NT2/D1 (cell line): ENCODE measurements around the gene ADORA1.

Source experiments
- DNase-seq: peaks from one replicate; pipeline ENCODE4 v3.0.0-alpha.2; 2011; ENCODE audit warnings: low read depth, low spot score
- H3K27me3 ChIP-seq: 2 replicates; pipeline ENCODE4 v1.6.0; 2011; ENCODE audit warnings: mild to moderate bottlenecking; ENCODE audit not compliant: insufficient read length, insufficient read depth
- H3K36me3 ChIP-seq: 2 replicates; pipeline ENCODE4 v1.6.1; 2011; ENCODE audit warnings: mild to moderate bottlenecking, low read length, mixed read lengths; ENCODE audit not compliant: insufficient read depth, insufficient read length
- H3K4me1 ChIP-seq: 2 replicates; pipeline ENCODE4 v1.5.1; 2011; ENCODE audit not compliant: insufficient read depth, insufficient read length
- H3K4me3 ChIP-seq: 2 replicates; pipeline ENCODE4 v1.5.1; 2011; ENCODE audit warnings: low read depth; ENCODE audit not compliant: insufficient read length
- H3K9ac ChIP-seq: 2 replicates; pipeline ENCODE4 v1.6.0; 2011; ENCODE audit warnings: low read depth; ENCODE audit not compliant: insufficient read length
- H3K9me3 ChIP-seq: 2 replicates; pipeline ENCODE4 v1.5.1; 2011; ENCODE audit warnings: mild to moderate bottlenecking, low read length; ENCODE audit not compliant: insufficient read depth
- SUZ12 ChIP-seq: IDR thresholded peaks from 2 replicates; pipeline ENCODE4 v1.6.1; 2011; ENCODE audit not compliant: insufficient read length, insufficient read depth; ENCODE audit errors: extremely low read depth
- YY1 ChIP-seq: IDR thresholded peaks from 2 replicates; pipeline ENCODE4 v1.6.1; 2011; ENCODE audit not compliant: insufficient read length, insufficient read depth
- ZNF274 ChIP-seq: IDR thresholded peaks from 2 replicates; pipeline ENCODE4 v1.6.1; 2011; ENCODE audit warnings: mild to moderate bottlenecking, low read depth, low read length

ADORA1 gene

DNA sequence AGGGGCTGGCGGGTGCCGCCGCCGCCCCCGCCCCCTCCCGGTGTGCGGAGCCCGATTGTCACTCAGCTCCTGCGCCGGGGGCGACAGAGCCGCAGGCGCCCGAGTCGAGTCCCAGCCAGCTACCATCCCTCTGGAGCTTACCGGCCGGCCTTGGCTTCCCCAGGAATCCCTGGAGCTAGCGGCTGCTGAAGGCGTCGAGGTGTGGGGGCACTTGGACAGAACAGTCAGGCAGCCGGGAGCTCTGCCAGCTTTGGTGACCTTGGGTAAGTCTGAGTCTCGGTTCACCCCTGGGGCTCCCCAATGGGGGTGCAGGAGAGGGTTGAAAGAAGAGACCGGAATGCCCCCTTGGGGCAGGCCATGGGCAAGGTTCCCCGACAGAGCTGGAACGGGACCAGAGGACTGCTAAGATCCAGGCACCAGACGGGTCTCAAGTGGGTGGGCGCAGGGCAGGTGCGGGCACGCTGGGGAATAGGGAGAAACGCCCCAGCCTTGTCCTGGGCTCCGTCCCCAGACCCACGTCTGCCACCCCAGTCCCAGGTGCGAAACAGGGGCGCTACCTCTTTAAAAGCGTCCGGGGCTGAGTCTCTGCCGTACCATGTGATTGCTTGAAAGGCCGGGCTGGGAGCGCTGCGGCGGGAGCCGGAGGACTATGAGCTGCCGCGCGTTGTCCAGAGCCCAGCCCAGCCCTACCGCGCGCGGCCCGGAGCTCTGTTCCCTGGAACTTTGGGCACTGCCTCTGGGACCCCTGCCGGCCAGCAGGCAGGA is at the start of gene ADORA1:
ADORA1 (plus strand) TSS at position 61 of the 765 bp plus-strand sequence. CDS start 1,116 bp downstream, outside the sequence.
- DNase-seq = peak; percentile 79
- Histone ChIP-seq H3K4me1 (peaks cover 33% of the 10 kb centered on the region), H3K36me3 (peaks cover 39% of the 10 kb centered on the region), H3K9ac (peak within 1 kb of the TSS; percentile 81), H3K4me3 (peak within 1 kb of the TSS; percentile 56), H3K9me3 (no peaks in the 10 kb centered on the region), H3K27me3 (peaks cover 23% of the 10 kb centered on the region)
- no peak for TF ChIP-seq SUZ12
- TF ChIP-seq YY1 = no peak
- no peak for TF ChIP-seq ZNF274

DNA sequence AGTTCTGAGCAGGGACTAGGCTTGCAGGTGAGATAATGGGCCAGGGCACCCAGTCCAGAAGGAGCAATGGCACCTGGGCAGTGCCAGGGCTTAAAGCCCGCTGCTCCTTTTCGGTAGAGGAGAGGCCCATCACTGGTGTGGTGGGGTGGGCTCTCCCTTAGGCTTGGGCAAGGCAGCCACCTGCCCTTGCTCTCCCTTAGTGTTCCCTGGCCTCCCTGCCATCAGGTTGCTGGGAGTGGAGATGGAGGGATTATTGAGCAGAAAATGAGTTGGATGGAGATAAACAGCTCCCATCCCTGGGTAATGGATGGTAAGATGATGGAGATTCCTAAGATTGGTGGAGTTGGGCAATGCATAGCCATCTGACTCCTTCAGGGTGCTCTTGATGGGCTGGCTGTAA is 49.6 kb upstream of the ADORA1 start:
- DNase-seq = no peak
- no peak overlapping the region for H3K4me3 ChIP-seq

DNA sequence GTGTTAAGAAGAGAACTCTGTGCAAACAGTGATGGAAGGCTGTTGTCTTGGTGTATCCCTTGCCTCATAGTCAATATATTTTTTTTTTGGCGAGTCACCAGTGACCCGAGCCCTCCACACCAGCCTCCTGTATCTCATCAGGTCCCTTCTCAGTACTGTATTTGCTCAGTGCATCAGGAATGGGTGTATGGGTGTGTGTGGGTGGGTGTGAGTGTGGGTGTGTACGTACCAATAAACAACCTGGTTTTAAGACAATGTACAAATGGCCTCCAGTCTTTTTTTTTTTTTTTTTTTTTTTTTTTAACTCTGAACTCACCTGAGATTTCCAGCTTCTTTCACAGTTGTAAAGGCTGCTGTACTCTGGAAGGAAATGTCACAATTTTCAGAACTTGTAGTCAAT is 49.0 kb upstream of the ADORA1 start:
- DNase-seq = no peak
- H3K36me3 ChIP-seq = peaks cover 9% of the 10 kb centered on the region

More for the DNA sequence above, 49.6 kb upstream of the ADORA1 start:
- Histone ChIP-seq H3K36me3 (peaks cover 14% of the 10 kb centered on the region), H3K27me3 (no peaks in the 10 kb centered on the region), H3K9me3 (no peaks in the 10 kb centered on the region), H3K4me1 (peaks cover 15% of the 10 kb centered on the region), H3K9ac (no peak overlapping the region)
- TF ChIP-seq SUZ12 (no peak), ZNF274 (no peak), YY1 (no peak)

DNA sequence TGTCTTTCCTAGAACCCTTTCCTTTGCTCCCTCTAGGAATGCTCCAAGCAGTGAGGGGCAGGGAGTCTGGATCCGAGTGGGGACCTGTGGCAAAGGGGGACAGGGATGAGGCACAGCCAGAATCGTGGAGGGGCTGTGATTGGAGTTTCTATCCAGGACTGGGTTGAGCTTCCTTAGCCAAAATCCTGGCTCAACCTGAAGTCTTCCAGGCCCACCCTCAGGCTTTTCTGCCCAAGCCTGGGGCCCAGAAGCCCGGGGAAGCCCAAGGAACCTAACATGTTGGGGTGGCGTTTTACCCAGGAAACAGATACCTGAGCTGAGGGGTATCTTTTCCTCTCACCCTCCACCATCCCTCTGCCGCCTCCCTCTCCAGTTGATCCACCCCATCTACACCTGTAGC is 47.1 kb upstream of the ADORA1 start:
- no peak for DNase-seq
- no peak overlapping the region for H3K9ac ChIP-seq
- H3K27me3 ChIP-seq = no peaks in the 10 kb centered on the region
- peaks cover 25% of the 10 kb centered on the region for H3K4me1 ChIP-seq
- H3K4me3 ChIP-seq = no peak overlapping the region
- no peak for TF ChIP-seq YY1
- no peak for TF ChIP-seq SUZ12
- TF ChIP-seq ZNF274 = no peak
- H3K9me3 ChIP-seq = no peaks in the 10 kb centered on the region
- peaks cover 8% of the 10 kb centered on the region for H3K36me3 ChIP-seq

More for the DNA sequence above, 49.0 kb upstream of the ADORA1 start:
- H3K4me1 ChIP-seq = peaks cover 15% of the 10 kb centered on the region
- no peaks in the 10 kb centered on the region for H3K27me3 ChIP-seq
- TF ChIP-seq YY1 (no peak), SUZ12 (no peak), ZNF274 (no peak)
- H3K9ac ChIP-seq = no peak overlapping the region
- H3K9me3 ChIP-seq = no peaks in the 10 kb centered on the region
- H3K4me3 ChIP-seq = no peak overlapping the region

DNA sequence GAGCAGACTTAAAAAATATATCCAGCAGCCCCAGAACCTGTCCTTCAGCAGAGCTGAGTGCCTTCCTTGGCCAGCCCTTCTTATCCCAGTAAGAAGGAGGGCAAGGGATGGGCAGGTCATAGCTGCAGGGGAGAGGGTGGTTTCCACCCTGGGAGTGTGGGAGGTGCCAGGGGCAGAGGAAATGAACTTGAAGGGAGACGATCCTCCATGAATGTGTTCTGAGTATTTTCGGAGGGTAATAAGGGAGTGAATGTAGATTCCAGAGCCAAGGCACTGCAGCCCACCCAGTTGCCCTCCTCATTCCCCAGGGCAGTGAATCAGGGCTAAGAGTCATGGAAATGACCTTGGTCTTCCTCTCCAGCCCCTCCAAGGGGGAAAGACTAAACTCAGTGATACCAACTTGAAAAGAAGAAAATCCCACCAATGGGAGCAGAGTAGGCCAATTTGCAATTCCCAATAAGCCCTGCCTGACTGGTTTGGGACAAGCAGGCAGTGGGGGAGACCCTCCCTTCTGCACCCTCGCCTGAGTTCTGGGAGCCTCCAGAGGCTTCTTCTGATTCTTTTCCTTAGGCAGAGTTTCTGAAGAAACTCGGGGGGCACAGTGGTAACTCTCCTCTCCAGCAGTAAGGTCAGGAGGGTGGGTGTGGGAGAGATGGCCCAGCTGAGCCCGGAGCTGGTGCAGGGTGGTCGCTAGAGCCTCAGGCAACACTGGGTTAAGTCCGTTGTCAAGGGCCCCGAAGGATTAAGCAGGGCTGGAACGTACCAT is 45.9 kb upstream of the ADORA1 start:
- no peak for DNase-seq
- no peaks in the 10 kb centered on the region for H3K36me3 ChIP-seq
- H3K27me3 ChIP-seq = no peaks in the 10 kb centered on the region
- H3K9ac ChIP-seq = no peak overlapping the region
- H3K9me3 ChIP-seq = no peaks in the 10 kb centered on the region
- no peak overlapping the region for H3K4me3 ChIP-seq
- no peak for TF ChIP-seq ZNF274
- TF ChIP-seq YY1 = no peak
- no peak for TF ChIP-seq SUZ12
- H3K4me1 ChIP-seq = peaks cover 27% of the 10 kb centered on the region

DNA sequence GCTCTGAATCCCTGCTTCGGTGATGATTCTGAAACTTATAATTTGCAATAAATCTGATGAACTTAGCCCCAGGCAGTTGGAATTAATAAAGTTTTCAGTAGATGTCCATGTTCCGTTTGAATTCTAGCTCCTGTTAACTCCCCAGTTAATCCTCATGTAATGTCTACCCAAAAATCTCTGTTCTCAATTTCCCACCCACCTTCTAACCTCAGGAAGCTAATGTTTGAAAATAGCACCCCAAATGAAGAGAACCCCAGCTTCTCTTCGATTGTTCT is 45.4 kb upstream of the ADORA1 start:
- Histone ChIP-seq H3K4me1 (peaks cover 27% of the 10 kb centered on the region), H3K4me3 (no peak overlapping the region), H3K27me3 (no peaks in the 10 kb centered on the region), H3K36me3 (no peaks in the 10 kb centered on the region), H3K9me3 (no peaks in the 10 kb centered on the region), H3K9ac (no peak overlapping the region)
- TF ChIP-seq ZNF274 = no peak
- DNase-seq = no peak

DNA sequence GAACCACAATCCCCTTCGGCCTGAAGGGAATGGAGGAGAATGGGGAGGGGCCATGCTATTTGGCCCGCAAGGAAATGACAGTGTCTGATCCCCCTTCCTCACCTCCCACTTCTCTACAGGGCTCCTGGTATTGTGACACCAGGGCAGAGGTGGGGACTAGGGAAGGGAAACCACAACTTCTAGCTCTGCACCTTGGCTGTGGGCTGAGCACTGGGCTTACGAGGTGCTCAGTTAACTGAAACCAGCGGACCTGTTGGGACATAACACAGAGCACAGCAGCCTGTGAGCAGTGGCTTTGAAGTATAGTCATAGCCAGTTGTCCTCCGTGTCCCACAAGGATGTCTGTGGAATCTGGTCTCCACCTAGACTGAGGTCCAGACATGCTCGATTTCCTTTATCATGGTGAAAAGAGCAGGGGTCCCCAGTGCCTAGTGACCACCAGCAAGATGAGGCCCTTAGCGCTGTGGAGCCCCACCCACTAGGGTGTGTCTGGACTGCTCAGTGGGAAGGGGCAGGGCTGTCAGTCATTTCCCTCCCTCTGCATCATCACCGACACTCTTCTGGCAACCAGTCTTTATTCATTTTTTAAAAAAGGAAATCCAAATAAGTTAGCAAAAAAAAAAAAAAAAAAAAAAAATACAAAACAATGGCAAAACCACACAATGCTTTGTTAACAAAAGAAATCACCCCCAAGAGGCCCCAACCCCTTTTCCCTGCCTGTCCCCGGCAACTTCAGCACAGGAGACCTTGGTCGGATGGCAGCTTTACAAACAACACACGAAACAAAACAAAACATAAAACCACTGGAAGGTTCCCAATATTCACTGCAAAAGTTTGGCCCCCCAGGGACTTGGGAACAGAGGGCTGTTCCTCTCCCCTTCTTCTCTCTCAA is 44.7 kb upstream of the ADORA1 start:
- Histone ChIP-seq H3K4me3 (no peak overlapping the region), H3K36me3 (no peaks in the 10 kb centered on the region)
- TF ChIP-seq SUZ12 (no peak), YY1 (no peak), ZNF274 (no peak)

More for the DNA sequence above, 44.7 kb upstream of the ADORA1 start:
- DNase-seq = no peak
- H3K9me3 ChIP-seq = no peaks in the 10 kb centered on the region
- H3K9ac ChIP-seq = no peak overlapping the region
- peaks cover 27% of the 10 kb centered on the region for H3K4me1 ChIP-seq
- H3K27me3 ChIP-seq = no peaks in the 10 kb centered on the region
